Activated naive CD4-positive, alpha-beta T cell treated with anti-CD3 and anti-CD28 coated beads, Interleukin-2, amount 10 ng/mL, durations not matched to agents 7 days and 5 days (primary cell): Measurements from ENCODE around the gene PRAC2.

Experiments used
- CTCF ChIA-PET: fragments of 350-600 bp; sonication (Branson Sonifier 250); formaldehyde crosslinking; loops from one replicate; lab custom pipeline; 2021; ENCODE audit warnings: antibody characterized with exemption; lab: Charles Lee
- DNase-seq: peaks from one replicate; pipeline ENCODE4 v3.0.0-alpha.2; 2020
- H3K27ac Mint-ChIP-seq: one replicate; pipeline ENCODE4 v1.8.0; 2021; ENCODE audit warnings: mild to moderate bottlenecking, moderate library complexity, mixed read lengths
- H3K27me3 Mint-ChIP-seq: one replicate; pipeline ENCODE4 v1.8.0; 2021; ENCODE audit warnings: mild to moderate bottlenecking, mixed read lengths
- H3K36me3 Mint-ChIP-seq: one replicate; pipeline ENCODE4 v1.8.0; 2021; ENCODE audit warnings: mixed read lengths
- H3K4me1 Mint-ChIP-seq: one replicate; pipeline ENCODE4 v1.8.0; 2021; ENCODE audit warnings: mixed read lengths
- H3K4me3 Mint-ChIP-seq: one replicate; pipeline ENCODE4 v1.8.0; 2021; ENCODE audit warnings: mild to moderate bottlenecking, moderate library complexity, mixed read lengths
- H3K9me3 Mint-ChIP-seq: one replicate; pipeline ENCODE4 v1.8.0; 2021; ENCODE audit warnings: mixed read lengths

The PRAC2 gene

GRCh38 chr17:48767263-48767774 is 44.3 kb downstream of the PRAC2 start:
- no peak overlapping the region for H3K4me3 Mint-ChIP-seq
- H3K27me3 Mint-ChIP-seq = peaks cover 66% of the 10 kb centered on the region
- CTCF ChIA-PET = interaction anchor here (0.7 to 3.2 kb wide), 4 partner anchors 23 to 266 kb away, joined by 3 to 9 read pairs (median 4); no protein-coding TSS in a partner anchor
- no peaks in the 10 kb centered on the region for H3K36me3 Mint-ChIP-seq
- H3K4me1 Mint-ChIP-seq = no peaks in the 10 kb centered on the region
- H3K27ac Mint-ChIP-seq = no peak overlapping the region
- DNase-seq = no peak
- H3K9me3 Mint-ChIP-seq = no peaks in the 10 kb centered on the region

- CTCF ChIA-PET = interaction anchor here (1.6 to 3.2 kb wide), 2 partner anchors 91 to 110 kb away, joined by 5 to 9 read pairs; no protein-coding TSS in a partner anchor
- H3K27me3 Mint-ChIP-seq = peaks cover 61% of the 10 kb centered on the region
- no peak overlapping the region for H3K4me3 Mint-ChIP-seq
- no peak overlapping the region for H3K27ac Mint-ChIP-seq
- no peaks in the 10 kb centered on the region for H3K9me3 Mint-ChIP-seq
- H3K4me1 Mint-ChIP-seq = no peaks in the 10 kb centered on the region
- DNase-seq = no peak
- no peaks in the 10 kb centered on the region for H3K36me3 Mint-ChIP-seq
Observed at GRCh38 chr17:48769009-48769675, 46.2 kb downstream of the PRAC2 start.

DNA sequence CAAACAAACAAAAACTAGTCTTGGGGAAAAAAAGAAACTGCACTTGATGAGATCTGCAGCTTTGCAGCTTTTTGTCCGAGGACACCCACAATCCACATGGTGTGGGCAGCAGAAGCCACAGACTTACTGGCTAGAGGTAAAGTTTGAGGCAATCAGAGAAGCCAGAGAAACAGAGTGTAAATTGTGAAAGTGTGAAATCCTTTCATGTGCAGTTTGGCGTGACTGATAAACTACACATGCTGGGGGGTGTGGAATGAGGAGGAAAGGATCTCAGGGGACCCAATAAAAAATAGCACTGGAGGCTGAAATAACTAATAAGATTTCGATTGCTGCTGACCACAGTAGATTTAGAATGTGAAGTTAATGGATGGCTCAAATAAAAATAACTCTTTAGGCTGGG is 48.0 kb downstream of the PRAC2 start:
- Mint-ChIP-seq H3K4me1 (no peaks in the 10 kb centered on the region), H3K27ac (no peak overlapping the region), H3K4me3 (no peak overlapping the region), H3K36me3 (no peaks in the 10 kb centered on the region), H3K9me3 (no peaks in the 10 kb centered on the region), H3K27me3 (peaks cover 57% of the 10 kb centered on the region)
- DNase-seq = no peak
- CTCF ChIA-PET = interaction anchor here (1.0 kb wide), 1 partner anchor 20 kb away, joined by 3 read pairs; no protein-coding TSS in a partner anchor

DNA sequence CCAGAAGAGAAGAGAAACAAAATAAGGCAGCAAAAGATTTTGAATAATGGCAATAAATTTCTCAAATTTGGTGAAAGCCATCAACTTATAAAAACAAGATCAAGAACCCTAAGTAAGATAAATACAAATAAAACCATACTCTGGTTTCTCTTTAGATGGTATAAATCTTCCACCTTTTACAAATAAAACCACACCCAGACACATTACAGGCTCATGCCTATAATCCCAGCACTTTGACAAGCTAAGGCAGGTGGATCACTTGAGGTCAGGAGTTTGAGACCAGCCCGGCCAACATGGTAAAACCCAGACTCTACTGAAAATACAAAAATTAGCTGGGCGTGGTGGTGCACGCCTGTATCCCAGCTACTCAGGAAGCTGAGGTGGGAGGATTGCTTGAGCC is 50.3 kb downstream of the PRAC2 start:
- Mint-ChIP-seq H3K27ac (no peak overlapping the region), H3K36me3 (no peaks in the 10 kb centered on the region), H3K4me3 (no peak overlapping the region), H3K27me3 (peaks cover 57% of the 10 kb centered on the region), H3K9me3 (no peaks in the 10 kb centered on the region), H3K4me1 (no peaks in the 10 kb centered on the region)
- CTCF ChIA-PET = no interaction called here
- DNase-seq = no peak
